HG03520 (cell line): ENCODE data around the gene AGA.

Experiments used
- ATAC-seq: cut with Tn5 transposase; IDR thresholded peaks from one replicate; pipeline ENCODE4 v1.9.1; 2021; ENCODE audit warnings: mild to moderate bottlenecking, moderate library complexity; ENCODE audit not compliant: unreplicated experiment

Gene AGA

DNA sequence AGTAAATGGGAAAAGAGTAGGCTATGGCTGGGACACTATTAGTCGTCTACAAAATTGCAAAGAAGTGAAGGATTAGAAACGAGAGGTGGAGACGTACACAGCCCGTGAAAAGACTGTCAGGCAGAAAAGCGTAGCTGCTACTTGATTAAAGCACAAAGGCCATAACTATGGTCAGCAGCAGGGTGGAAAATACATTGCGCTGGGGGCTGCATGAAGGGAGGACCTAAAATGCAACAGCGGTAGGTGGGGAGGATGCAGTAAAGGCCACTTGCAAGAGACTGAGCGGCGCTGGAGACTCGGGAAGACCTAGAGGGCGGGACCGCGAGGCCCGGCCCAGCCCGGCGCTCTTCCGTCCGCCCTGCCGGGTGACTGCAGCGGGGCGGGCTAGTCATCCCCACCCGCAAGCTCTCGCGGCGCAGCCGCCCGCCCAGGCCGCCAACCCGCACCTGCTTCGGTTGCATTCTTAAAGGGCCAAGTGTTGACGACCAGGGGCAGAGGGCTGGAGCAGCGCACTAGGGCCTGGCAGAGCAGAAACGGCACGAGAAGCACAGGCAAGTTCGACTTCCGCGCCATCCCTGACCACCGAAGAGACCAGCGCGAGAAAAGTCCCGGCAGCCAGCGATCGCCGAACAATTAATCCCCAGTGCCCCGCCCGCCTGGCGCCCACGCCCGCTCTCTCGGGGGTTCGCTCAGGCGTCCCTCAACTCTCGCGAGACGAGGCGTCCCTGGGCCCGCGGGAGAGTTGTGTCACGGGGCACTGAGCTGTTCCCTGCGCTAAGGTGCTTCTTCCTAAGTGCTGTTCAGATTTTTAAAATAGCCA is at the start of gene AGA:
Gene AGA, minus strand, starts transcription at position 635 of the 820 bp plus-strand sequence. Its CDS starts 62 bp downstream, at position 573.
- peak; percentile 81 for ATAC-seq

DNA sequence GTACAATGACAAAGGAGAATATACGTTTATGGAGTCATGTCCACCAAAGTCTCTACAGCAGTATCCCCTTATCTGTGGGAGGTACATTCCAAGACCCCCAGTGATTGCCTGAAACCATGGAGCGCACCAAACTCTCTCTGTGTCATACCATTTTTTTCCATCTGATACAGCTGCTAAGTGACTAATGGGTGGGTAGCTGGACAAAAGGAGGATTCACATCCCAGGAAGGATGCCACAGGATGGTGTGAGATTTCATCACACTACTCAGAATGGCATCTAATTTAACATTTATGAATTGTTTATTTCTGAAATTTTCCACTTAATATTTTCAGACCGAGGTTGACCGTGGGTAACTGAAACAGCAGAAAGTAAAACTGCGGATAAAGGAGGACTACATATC is 49.8 kb upstream of the AGA start:
- ATAC-seq: no peak

DNA sequence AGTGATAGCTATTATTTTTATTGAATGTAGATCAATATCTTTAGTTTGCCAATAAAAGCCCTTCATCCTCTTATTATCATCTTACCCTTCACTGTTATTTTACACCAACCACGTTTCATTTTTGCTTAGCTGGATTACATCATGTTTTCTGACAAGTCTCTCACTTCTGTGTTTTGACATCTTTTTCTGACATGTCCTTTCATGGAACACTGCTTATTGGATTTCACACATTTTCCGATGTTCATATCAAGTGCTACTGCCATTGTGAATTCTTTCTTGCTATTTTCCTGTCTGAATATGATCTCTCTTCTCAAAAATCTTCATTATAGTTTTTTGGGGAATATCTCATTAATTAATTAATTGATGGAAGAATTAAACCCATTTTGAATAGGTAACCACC is 48.5 kb upstream of the AGA start:
- no peak for ATAC-seq

DNA sequence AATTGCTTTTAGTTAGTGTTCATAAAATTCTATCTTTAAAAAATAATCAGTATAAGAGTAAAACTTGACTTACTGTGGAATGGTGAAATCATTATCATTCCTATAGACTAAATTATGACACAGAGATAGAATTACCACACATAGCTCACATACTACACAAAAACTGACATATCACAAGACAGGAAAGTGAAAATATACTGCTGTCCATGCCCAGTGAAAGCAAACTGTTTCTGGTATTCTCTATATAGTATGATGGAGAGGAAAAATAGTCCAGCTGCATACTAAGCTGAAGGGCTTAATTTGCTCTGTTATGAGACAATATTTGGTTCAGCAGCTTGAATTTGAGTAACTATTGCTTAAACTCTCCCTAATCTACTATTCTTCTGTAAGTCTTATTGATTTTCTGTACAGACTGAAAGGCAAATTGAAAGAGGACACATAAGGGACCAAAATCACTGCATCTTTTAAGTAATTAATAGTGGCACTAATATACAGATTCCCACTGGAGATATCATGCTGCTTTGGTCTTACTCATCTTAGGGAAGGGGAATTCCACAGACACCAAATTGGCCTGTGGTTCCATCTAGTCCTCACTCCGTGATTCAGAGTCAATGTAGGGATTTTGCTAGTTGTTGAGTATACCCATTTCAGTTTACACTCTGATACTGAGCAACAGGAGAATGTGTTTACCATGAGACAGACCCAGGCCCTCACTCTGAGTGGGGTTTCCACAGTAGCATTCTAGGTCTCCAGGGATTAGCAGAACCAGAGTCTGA is 47.4 kb upstream of the AGA start:
- peak; percentile 42 for ATAC-seq

DNA sequence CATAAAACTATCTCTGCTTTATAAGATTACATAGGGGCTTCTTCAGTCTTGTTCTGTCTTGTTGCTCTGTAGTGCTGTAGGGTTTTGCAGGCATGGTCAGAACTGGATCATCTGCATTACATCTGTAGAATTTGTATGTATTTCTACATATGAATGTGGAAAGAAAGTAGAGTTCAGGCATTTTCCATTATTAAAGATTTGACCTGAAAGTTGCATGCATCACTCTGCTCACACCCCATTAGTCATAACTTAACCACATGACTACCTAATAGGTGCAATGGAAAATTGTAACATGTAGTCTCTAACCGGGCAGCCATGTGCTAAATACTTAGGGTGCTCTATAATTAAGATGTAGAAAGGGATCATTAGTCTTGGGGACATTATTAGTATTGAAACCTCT is 45.7 kb upstream of the AGA start:
- no peak for ATAC-seq

DNA sequence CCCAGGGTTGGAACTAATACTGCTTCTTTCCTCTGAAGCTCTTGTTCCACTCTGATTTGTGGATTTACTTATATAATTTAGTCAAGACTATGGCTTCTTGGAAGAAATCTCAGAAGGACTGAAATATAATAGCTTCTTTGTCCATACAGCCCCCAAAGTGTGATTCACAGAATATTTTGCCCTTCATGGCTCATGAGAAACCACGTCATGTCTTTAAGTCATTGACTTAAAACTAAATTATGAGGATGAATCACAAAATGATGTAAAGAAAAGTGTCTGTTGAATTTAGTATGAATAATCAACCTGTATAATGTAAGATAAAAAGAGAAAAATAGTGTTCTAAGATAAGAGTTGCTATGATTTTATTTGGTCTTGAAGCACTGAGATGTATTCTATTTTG is 43.3 kb upstream of the AGA start:
- ATAC-seq: no peak

DNA sequence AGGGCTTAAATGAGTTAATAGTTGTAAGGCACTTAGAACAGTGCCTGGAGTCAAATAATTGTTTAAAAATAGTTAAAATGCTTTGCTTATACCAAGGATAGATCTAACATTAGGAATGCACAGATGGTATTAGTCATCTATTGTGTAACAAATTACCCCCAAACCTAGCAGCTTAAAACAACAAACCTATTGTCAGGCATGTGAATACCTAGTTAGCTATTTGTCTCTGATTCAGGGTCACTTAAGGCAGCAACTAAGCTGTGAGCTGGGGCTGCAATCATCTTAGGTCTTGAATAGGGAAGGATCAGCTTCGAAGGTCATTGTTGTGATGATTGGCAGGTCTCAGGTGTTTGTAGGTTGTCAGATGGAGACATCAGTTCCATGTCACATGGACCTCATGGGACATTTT is 42.4 kb upstream of the AGA start:
- ATAC-seq: no peak

DNA sequence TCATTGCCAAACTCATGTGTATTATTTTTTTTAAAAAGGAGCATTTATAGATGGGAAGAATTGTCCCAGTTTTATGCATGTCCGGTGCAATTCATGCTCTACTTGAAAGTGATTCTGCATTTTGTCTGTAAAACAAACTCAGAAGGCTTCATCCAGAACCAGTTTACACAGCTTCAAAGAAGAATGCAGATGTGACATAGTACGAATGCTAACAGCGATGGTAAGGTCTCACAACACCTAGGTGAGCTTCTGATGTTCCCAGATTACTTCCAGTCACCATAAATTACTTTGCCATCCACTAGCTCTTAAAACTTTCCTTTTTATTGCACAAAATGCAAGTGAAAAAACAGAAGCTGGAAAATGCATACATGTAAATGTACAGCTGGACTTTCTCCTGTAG is 41.5 kb upstream of the AGA start:
- ATAC-seq: no peak

DNA sequence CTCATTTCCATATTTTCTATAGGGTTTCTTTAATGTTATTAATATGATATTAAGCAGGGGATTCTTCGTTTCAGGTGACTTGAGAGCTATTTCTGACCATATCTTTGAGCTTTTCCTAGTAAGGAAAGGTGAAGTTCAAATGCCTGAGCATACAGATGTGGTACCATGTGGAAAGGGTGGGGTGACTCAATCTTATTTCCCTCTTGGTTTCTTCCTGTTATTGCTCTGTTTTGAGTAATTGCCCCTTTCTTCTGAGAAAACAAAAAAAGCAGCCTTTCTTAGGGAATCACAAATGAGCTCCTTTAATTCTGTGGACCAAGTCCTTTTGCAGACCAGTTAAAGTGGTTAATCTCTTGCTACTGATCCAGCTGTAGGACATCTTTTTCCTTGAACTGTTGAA is 41.0 kb upstream of the AGA start:
- ATAC-seq: no peak

DNA sequence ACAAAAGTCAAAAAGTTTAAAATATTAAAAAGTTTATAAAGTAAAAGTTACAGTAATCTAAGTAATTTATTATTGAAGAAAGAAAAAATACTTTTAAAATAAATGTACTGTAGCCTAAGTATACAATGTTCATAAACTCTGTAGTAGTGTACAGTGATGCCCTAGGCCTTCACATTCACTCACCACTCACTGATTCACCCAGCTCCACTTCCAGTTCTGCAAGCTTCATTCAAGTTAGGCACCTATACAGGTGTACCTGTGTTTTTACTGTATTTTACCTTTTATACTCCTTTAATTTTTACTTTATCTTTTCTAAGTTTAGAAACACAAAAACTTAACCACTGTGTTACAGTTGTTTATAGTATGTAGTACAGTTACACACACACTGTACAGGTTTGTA is 40.1 kb upstream of the AGA start:
- no peak for ATAC-seq

DNA sequence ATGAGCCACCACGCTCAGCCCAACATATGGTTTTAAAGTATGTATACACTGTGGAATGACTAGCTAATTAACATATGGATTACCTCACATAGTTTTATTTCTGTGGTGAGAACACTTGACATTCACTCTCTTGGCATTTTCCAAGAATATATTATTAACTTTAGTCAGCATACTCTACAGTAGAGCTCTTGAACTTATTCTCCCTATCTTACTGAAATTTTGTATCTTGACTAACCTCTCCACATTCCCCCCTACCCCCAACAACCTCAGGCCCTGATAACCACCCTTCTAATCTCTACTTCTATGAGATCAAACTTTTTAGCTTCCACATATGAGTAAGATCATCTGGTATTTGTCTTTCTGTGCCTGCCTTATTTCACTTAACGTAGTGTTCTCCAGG is 38.6 kb upstream of the AGA start:
- no peak for ATAC-seq

DNA sequence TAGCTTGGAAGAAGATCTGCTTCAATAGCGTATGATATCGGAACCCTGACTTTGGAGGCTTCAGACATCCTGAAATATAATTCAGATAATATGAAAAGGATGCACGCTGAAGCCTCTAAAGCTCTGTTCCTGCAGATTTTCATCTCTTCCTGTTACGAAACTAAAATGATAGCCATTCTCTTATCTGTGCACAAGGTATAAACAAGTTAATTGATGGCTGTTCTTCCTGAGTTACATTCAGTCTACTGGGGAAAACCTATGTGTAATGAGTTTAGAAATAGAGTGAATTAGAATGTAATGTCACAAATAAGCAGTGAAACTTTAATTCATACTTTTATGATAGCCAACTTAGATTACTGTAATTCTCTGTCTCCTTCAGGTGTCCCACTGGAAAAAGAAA is 36.8 kb upstream of the AGA start:
- no peak for ATAC-seq

DNA sequence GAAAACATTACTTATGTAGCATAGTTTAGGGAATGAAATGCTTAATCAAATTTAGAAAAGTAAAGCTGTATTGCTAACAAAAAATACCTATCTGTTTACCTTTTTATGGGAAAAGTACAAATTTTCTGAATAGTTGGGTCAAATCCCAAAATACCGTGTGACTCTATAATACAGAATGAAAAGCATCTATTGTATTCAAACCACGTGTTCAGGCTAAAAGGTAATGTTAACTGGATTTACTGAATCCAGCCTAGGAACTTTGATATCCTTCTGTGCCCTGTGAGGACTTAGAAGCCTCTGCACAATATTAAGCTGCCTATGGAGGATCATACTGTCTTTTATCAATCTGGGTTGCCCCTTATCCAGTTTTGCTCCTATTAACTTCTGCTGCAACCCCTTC is 36.3 kb upstream of the AGA start:
- ATAC-seq: no peak

DNA sequence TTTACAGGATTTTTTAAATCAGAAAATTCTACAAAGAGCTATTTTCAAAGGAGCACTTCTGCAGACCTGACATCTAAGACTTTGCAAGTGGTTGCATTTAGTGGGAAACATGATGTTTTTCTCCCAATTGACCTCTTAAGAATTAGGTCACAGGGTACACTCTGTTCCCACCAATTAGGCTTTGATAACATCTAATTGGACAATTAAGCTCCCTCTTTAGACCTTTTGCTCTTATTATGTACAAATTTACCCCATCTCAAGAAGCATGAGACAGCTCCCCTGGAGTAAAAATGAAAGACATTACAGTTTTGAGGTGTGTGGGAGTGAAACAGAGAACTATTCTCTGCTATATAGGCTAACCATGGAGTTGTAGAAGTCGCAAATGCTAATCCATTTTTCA is 31.8 kb upstream of the AGA start:
- no peak for ATAC-seq

DNA sequence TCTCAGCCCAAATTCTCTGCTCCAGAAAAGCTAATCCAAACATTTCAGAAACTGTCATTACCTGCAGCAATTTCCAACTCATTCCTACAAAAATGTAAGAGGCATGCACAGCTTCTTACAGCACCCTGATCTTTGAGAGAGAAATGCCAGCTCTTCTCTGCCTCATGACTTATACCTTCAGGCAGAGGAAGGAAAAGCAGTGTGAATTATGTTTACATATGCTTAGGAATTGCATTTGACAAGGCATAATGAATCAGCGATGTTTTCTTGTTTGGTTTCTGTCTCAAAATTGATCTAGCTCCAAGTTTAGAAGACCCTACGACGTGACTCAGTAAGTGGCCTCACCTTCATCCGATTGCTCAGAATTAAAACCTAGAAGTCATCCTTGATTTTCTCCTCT is 21.8 kb upstream of the AGA start:
- ATAC-seq: no peak

DNA sequence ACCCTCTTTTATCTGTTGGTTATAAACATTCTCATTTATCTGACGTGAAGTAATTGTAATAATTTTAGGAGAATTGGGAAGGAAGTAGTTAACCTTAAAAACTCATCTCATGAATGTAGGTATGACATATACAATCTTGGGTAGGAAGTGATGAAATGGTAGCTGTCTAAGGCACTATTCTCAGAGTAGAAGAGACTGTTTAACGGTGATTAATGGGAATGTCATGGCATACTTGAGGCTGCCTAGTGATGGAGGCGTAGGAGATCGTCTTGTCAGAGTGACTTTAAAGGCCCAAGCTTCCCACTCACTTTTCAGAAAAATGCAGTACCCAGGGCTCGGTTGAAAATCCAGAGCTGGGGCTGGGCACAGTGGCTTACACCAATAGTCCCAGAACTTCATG is 19.4 kb upstream of the AGA start:
- ATAC-seq: no peak

DNA sequence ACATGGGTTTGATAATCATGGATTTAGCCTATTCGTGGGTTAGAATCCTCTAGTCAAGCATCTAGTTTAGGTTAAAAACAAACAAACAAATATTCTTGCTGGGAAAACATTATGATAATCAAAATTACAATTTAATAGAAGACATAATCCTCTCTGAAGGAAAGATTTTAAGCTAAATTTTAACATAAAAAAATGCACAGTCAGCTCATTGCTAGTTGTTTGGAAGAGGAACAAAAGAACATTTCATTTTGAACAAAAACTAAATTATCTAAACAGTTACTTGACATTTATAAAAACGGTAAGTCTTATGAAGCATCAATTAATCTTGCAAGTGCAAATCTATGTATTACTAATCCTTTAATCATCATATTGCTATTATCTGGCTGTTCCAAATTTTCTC is 18.2 kb upstream of the AGA start:
- ATAC-seq: no peak

DNA sequence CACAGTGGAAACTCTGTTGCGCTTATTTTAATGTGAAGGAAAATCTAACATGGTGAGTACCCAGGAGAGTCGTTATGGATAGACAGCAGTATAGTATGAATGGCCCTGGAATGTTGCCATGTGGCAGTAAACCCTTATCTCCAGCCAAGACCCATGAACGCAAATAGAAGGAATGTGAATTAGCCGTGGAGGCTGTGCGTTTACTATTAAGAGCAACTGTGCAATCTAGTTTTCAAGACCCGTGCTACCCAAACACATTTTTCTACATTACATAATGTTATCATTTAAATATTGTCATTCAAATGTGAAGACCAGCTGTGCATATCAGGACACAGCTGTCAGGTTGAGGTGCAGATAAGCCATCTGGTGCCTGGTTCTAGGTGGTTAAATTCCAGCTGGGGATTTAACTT is 13.3 kb upstream of the AGA start:
- no peak for ATAC-seq

DNA sequence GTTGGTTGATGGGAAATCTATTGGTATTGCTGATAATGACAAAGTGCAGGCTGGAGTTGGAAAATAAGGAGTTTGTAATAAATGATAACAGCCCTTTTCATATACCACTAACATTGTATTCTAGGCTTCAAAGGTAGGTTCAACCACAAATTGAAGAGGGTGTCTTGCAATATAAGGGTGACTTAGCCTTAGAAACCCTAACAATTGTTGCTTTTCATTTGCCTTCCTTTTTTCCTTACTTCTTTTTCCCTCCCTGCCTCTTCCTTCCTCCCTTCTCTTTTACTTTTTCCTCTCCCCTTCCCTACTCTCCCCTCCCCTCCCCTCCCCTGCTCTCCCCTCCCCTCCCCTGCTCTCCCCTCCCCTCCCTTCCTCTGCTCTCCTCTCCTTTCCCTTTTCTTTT is 10.9 kb upstream of the AGA start:
- no peak for ATAC-seq

DNA sequence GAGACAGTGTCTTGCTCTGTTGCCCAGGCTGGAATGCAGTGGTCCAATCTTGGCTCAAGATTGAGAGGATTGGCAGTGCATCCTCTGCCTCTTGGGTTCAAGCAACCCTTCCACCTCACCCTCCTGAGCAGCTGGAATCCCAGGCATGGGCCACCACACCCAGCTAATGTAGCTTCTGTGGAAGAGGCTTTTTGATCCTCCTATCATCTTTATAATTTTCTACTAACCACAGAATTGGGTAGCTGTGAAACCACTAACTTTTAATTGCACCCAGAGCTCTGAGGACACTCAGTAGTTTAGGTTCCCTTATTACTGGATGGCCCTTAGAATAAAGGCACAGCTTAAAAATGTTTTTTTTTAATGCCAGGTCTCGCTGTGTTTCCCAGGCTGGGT is 8.9 kb upstream of the AGA start:
- ATAC-seq: no peak

DNA sequence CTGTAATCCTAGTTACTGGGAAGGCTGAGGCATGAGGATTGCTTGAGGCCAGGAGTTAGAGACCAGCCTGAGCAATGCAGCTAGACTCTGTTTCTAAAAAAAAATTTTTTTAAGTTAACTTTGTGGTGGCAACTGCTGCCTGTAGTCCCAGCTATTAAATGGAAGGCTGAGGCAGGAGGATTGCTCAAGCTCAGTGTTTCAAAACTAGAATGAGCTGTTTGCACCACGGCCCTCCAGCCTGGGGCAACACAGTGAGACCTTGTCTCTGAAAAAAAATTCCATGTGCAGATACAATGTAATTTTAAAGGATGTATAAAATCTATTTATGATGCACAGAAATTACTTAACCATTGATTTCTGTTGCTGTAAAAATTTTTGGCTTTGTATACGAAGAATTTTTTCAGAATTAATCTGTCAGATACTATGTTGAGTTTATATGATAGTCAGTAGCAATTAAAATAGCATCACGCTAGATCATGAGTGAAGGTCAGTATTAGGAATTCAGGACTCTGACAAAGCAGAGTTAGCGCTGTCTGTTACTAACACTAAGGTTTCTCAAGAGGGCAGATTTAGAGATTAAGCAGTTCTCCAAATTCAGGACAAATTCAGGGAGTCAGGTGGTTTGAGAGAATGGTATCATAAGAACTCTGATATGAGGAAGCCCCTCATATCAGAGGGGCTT is 8.3 kb upstream of the AGA start:
- no peak for ATAC-seq

DNA sequence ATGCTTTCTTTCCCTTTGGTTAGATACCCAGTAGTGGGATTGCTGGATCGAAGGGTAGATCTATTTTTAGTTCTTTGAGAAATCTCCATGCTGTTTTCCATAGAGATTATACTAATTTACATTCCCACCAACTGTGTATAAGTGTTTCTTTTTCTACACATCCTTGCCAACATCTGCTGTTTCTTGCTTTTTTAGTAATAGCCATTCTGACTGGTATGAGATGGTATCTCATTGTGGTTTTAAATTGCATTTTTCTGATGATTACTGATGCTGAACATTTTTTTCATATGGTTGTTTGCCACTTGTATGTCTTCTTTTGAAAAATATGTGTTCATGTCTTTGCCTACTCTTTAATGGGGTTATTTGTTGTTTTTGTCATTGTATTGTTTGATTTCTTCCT is 6.6 kb upstream of the AGA start:
- no peak for ATAC-seq
